H1 (cell line): Measurements from ENCODE around the gene FSIP1. TPM values are rescaled to one million over a fixed set of nuclear protein-coding genes. Genes with fewer than 3 reads are reported as not detected.

Experiments used
- CTCF ChIA-PET: fragments of 300-600 bp; sonication (Branson Sonifier 250); formaldehyde crosslinking; loops from one replicate; lab custom pipeline; 2021; ENCODE audit not compliant: partially characterized antibody; lab: Charles Lee
- POLR2A ChIA-PET: fragments of 300-600 bp; sonication (Branson Sonifier 250); formaldehyde crosslinking; loops from one replicate; lab custom pipeline; 2021; ENCODE audit warnings: inconsistent platforms; ENCODE audit not compliant: partially characterized antibody; lab: Charles Lee
- DNase-seq, 2 experiments: peaks; one replicate each; pipeline versions ENCODE4 v3.0.0 to v3.0.0-alpha.2; 2010 to 2022; ENCODE audit warnings: low spot score in 2 of 2, low read depth in 1 of 2, mixed read lengths in 1 of 2
- FAIRE-seq: peaks from 2 replicates; lab custom pipeline; 2011; peaks lifted over from hg19 to GRCh38; lab: Jason Lieb, UNC
- H2AFZ ChIP-seq: 2 replicates; pipeline ENCODE4 v1.8.1; 2012; ENCODE audit warnings: low read length, inconsistent platforms
- H2AK5ac ChIP-seq: 2 replicates; pipeline ENCODE4 v1.6.1; 2013; ENCODE audit warnings: low read depth, low read length
- H2BK120ac ChIP-seq: replicated peaks from 2 replicates; pipeline ENCODE3; 2013; ENCODE audit warnings: low read depth, low read length, inconsistent platforms
- H2BK12ac ChIP-seq: 2 replicates; pipeline ENCODE4 v1.6.1; 2013; ENCODE audit warnings: low read depth, low read length
- H2BK15ac ChIP-seq: 2 replicates; pipeline ENCODE4 v1.6.1; 2013; ENCODE audit warnings: low read length
- H2BK20ac ChIP-seq: 2 replicates; pipeline ENCODE4 v1.6.1; 2013; ENCODE audit warnings: low read length
- H2BK5ac ChIP-seq: 2 replicates; pipeline ENCODE4 v1.6.1; 2013; ENCODE audit warnings: low read depth, low read length
- H3K14ac ChIP-seq: 2 replicates; pipeline ENCODE4 v1.6.1; 2013; ENCODE audit warnings: inconsistent platforms; ENCODE audit not compliant: insufficient read length
- H3K18ac ChIP-seq: 2 replicates; pipeline ENCODE4 v1.6.1; 2013; ENCODE audit warnings: low read length; ENCODE audit errors: extremely low read depth
- H3K23ac ChIP-seq: 2 replicates; pipeline ENCODE4 v1.6.1; 2013; ENCODE audit warnings: inconsistent platforms; ENCODE audit not compliant: insufficient read length
- H3K23me2 ChIP-seq: 2 replicates; pipeline ENCODE4 v1.6.1; 2013; ENCODE audit warnings: low read depth, low read length
- H3K27ac ChIP-seq: 2 replicates; pipeline ENCODE4 v1.6.1; 2011; ENCODE audit warnings: low read depth, low read length, inconsistent platforms
- H3K27me3 ChIP-seq, 4 experiments: replicated peaks in 1 of 4; 1 replicate in 1 of 4; 2 replicates in 3 of 4; pipeline versions ENCODE4 v1.6.1 to v1.8.1; 2011 to 2013; ENCODE audit warnings: low read length in 3 of 4, mild to moderate bottlenecking in 3 of 4, inconsistent platforms in 2 of 4, mixed read lengths in 2 of 4, moderate library complexity in 1 of 4; ENCODE audit not compliant: control insufficient read depth in 3 of 4, insufficient read depth in 3 of 4; ENCODE audit errors: extremely low read depth in 1 of 4
- H3K36me3 ChIP-seq, 4 experiments: 2 replicates each; pipeline versions ENCODE4 v1.6.1 to v1.8.1; 2011 to 2013; ENCODE audit warnings: mild to moderate bottlenecking in 4 of 4, low read length in 3 of 4, moderate library complexity in 2 of 4, control low read depth in 1 of 4, inconsistent platforms in 1 of 4; ENCODE audit not compliant: insufficient read depth in 4 of 4, control insufficient read depth in 2 of 4
- H3K4ac ChIP-seq: replicated peaks from 2 replicates; pipeline ENCODE3; 2013; ENCODE audit warnings: low read length, low read depth, mixed read lengths, inconsistent platforms; ENCODE audit not compliant: insufficient read length
- H3K4me1 ChIP-seq, 4 experiments: replicated peaks in 1 of 4; 1 replicate in 1 of 4; 2 replicates in 3 of 4; pipeline versions ENCODE4 v1.6.1 to v1.8.1; 2011 to 2013; ENCODE audit warnings: low read length in 3 of 4, inconsistent platforms in 2 of 4, mixed read lengths in 1 of 4; ENCODE audit not compliant: insufficient read depth in 4 of 4, control insufficient read depth in 3 of 4
- H3K4me2 ChIP-seq, 2 experiments: 2 replicates each; pipeline versions ENCODE4 v1.6.1 to v1.8.1; 2011 to 2013; ENCODE audit warnings: low read depth in 2 of 2, low read length in 2 of 2, control low read depth in 1 of 2, inconsistent platforms in 1 of 2, mild to moderate bottlenecking in 1 of 2; ENCODE audit not compliant: insufficient read depth in 1 of 2
- H3K4me3 ChIP-seq, 4 experiments: fragments of 200-600, 300-600 bp in 1 of 4; sonication (generic), shearing (Covaris generic), sonication (Bioruptor Twin) in 1 of 4; 2 replicates each; pipeline versions ENCODE4 v1.5.1 to v1.8.1; 2011 to 2016; ENCODE audit warnings: low read length in 4 of 4, low read depth in 3 of 4, control low read depth in 2 of 4, inconsistent platforms in 2 of 4, mild to moderate bottlenecking in 2 of 4, mixed read lengths in 1 of 4, moderate library complexity in 1 of 4; ENCODE audit not compliant: insufficient read depth in 2 of 4; ENCODE audit errors: extremely low read depth in 1 of 4
- H3K56ac ChIP-seq: replicated peaks from 2 replicates; pipeline ENCODE3; 2013; ENCODE audit warnings: low read depth, mild to moderate bottlenecking, mixed read lengths, low read length, inconsistent platforms; ENCODE audit not compliant: insufficient read length
- H3K79me1 ChIP-seq: 2 replicates; pipeline ENCODE4 v1.6.1; 2013; ENCODE audit warnings: low read depth, low read length, control low read depth
- H3K79me2 ChIP-seq, 2 experiments: 2 replicates each; pipeline versions ENCODE4 v1.6.1 to v1.8.1; 2012 to 2013; ENCODE audit warnings: low read length in 2 of 2, mild to moderate bottlenecking in 2 of 2, inconsistent platforms in 1 of 2; ENCODE audit not compliant: insufficient read depth in 2 of 2, control insufficient read depth in 1 of 2
- H3K9ac ChIP-seq, 4 experiments: replicated peaks in 1 of 4; 1 replicate in 1 of 4; 2 replicates in 3 of 4; pipeline versions ENCODE4 v1.6.1 to v1.8.1; 2011 to 2013; ENCODE audit warnings: low read depth in 3 of 4, low read length in 3 of 4, control low read depth in 2 of 4, mild to moderate bottlenecking in 2 of 4, moderate library complexity in 2 of 4, inconsistent platforms in 1 of 4; ENCODE audit errors: extremely low read depth in 1 of 4
- H3K9me3 ChIP-seq, 2 experiments: 2 replicates each; pipeline versions ENCODE4 v1.6.1 to v1.8.1; 2012 to 2013; ENCODE audit warnings: mild to moderate bottlenecking in 2 of 2, moderate library complexity in 2 of 2, control low read depth in 1 of 2, inconsistent platforms in 1 of 2, low read depth in 1 of 2, low read length in 1 of 2, mixed read lengths in 1 of 2; ENCODE audit not compliant: insufficient read depth in 2 of 2
- H4K20me1 ChIP-seq, 2 experiments: replicated peaks in 1 of 2; 2 replicates each; pipeline versions ENCODE3 to v1.8.1; 2011 to 2013; ENCODE audit warnings: inconsistent platforms in 2 of 2, low read length in 2 of 2, mild to moderate bottlenecking in 1 of 2; ENCODE audit not compliant: insufficient read depth in 2 of 2, control insufficient read depth in 1 of 2
- H4K5ac ChIP-seq: 2 replicates; pipeline ENCODE4 v1.6.1; 2013; ENCODE audit warnings: low read length, low read depth, mixed read lengths, inconsistent platforms; ENCODE audit not compliant: insufficient read length
- H4K8ac ChIP-seq: 2 replicates; pipeline ENCODE4 v1.8.0; 2013; ENCODE audit warnings: mild to moderate bottlenecking, moderate library complexity, low read length, inconsistent platforms; ENCODE audit not compliant: insufficient read depth; ENCODE audit errors: extremely low read depth
- H4K91ac ChIP-seq: replicated peaks from 2 replicates; pipeline ENCODE3; 2013; ENCODE audit warnings: low read length, mixed read lengths, inconsistent platforms; ENCODE audit not compliant: insufficient read length
- HDAC2 ChIP-seq, 2 experiments: fragments of 300-600 bp in 1 of 2; sonication (generic) in 1 of 2; IDR thresholded peaks; 2 replicates each; pipeline ENCODE4 v1.6.1; 2011 to 2012; ENCODE audit warnings: low read depth in 2 of 2, low read length in 2 of 2, mild to moderate bottlenecking in 2 of 2, moderate library complexity in 2 of 2, borderline replicate concordance in 1 of 2, inconsistent platforms in 1 of 2
- KDM1A ChIP-seq: fragments of 200-600, 300-600 bp; sonication (generic); IDR thresholded peaks from 2 replicates; pipeline ENCODE4 v1.7.1; 2016; ENCODE audit warnings: mild to moderate bottlenecking, low read length, borderline replicate concordance
- KDM4A ChIP-seq: IDR thresholded peaks from one replicate; pipeline ENCODE4 v1.7.1; 2012; ENCODE audit warnings: low read depth, mild to moderate bottlenecking, moderate library complexity, low read length, inconsistent platforms; ENCODE audit not compliant: severe bottlenecking
- PHF8 ChIP-seq: fragments of 200-600 bp; sonication (generic); conservative IDR thresholded peaks from 2 replicates; pipeline ENCODE4 v1.7.1; 2012; ENCODE audit warnings: low read depth, mild to moderate bottlenecking, inconsistent platforms, low read length, moderate library complexity
- POU5F1 ChIP-seq: IDR thresholded peaks from 2 replicates; pipeline ENCODE4 v1.6.1; 2011; ENCODE audit warnings: low read depth, mild to moderate bottlenecking, low read length, moderate library complexity
- SP1 ChIP-seq: IDR thresholded peaks from 2 replicates; pipeline ENCODE4 v1.6.1; 2011; ENCODE audit warnings: low read depth, low read length
- TBP ChIP-seq: IDR thresholded peaks from 2 replicates; pipeline ENCODE4 v1.6.1; 2011; ENCODE audit warnings: low read depth, low read length, improper control_type of control experiment
- WGBS, 2 experiments: shearing (Covaris generic) in 1 of 2; methylation state at CpG; one replicate each; pipeline versions ENCODE4 v1.1.6 to v1.1.7; 2013 to 2015; ENCODE audit warnings: low lambda C conversion rate in 2 of 2, mixed read lengths in 2 of 2, inconsistent platforms in 1 of 2, low coverage in 1 of 2, missing lambda C conversion rate in 1 of 2; ENCODE audit not compliant: insufficient replicate concordance in 2 of 2, insufficient coverage in 1 of 2, insufficient read length in 1 of 2; ENCODE audit errors: extremely low coverage in 1 of 2, missing lambda C conversion rate in 1 of 2; 5-methylcytosine and 5-hydroxymethylcytosine counted together
- polyA plus RNA-seq, 7 experiments: library from polyadenylated mRNA; depleted of rRNA in 3 of 7; stranded (reverse) in 5 of 7; unstranded in 2 of 7; fragments of >200 nt in 5 of 7; fragments of 200-250 nt in 2 of 7; gene quantifications; 1 replicate in 5 of 7; 2 replicates in 1 of 7; 4 replicates in 1 of 7; pipeline versions ENCODE4 v1.2.1 to v1.2.3, GENCODE V29; 2011 to 2013; ENCODE audit warnings: missing spikeins in 2 of 7, mixed read lengths in 2 of 7
- total RNA-seq: library from RNA; stranded (reverse); fragmentation: NEBNext Ultra II Directional; extraction: Animal tissue kit (Norgen Biotek cat#: 25700); gene quantifications from 2 replicates; pipeline ENCODE4 v1.2.1, GENCODE V29; 2021

The FSIP1 gene
- total and polyA plus RNA-seq, 2 of the 8 experiments (the other 6 are each of a cell fraction or from before 2014, with no cell fraction given), result 0.18 to 1.3 TPM

- Histone ChIP-seq H2BK20ac (no peak overlapping the region), H3K4me3 (no peak overlapping the region), H3K79me1 (no peaks in the 10 kb centered on the region), H2BK5ac (no peak overlapping the region), H3K23me2 (peaks cover 7% of the 10 kb centered on the region), H3K23ac (no peak overlapping the region), H2BK15ac (no peak overlapping the region), H2BK12ac (no peak overlapping the region), H3K9me3 (no peaks in the 10 kb centered on the region), H3K4me2 (no peak overlapping the region; a peak in 1 of 4 replicates), H2BK120ac (no peak overlapping the region), H4K8ac (no peak overlapping the region), H3K4me1 (peaks cover 2 to 29% (median 24%) of the 10 kb centered on the region in 4 experiments; a peak in 6 of 7 replicates), H4K5ac (no peak overlapping the region), H3K36me3 (no peaks in the 10 kb centered on the region), H3K18ac (no peak overlapping the region), H4K20me1 (no peaks in the 10 kb centered on the region), H3K27me3 (no peaks in the 10 kb centered on the region), H3K79me2 (peaks cover 0 to 17% of the 10 kb centered on the region in 2 experiments; a peak in 2 of 4 replicates), H4K91ac (no peak overlapping the region), H3K56ac (no peak overlapping the region), H3K27ac (no peak overlapping the region; the same call in 1 of the 2 replicates), H2AK5ac (no peak overlapping the region), H3K14ac (no peak overlapping the region), H3K9ac (no peak overlapping the region), H3K4ac (no peak overlapping the region), H2AFZ (no peak overlapping the region)
- ChIA-PET CTCF (interaction anchor here (0.5 to 3.8 kb wide), 29 partner anchors 11 to 1864 kb away, joined by 3 to 33 read pairs (median 4); partner anchors contain the start of gene EIF2AK4), POLR2A (interaction anchor here (0.6 to 1.0 kb wide), 3 partner anchors 99 to 146 kb away, joined by 3 to 6 read pairs (median 4); partner anchors contain the start of gene EIF2AK4)
- DNase-seq (no peak), FAIRE-seq (no peak)
- 6% methylated on average over 1 of the region's 1 CpG; no CpG with 5 or more reads in 1 of the 2 experiments for WGBS, 2 experiments
- TF ChIP-seq HDAC2 (IDR thresholded peaks at IDR 0.05; ENCODE audit: borderline replicate concordance in 1 of 2, low read depth in 2 of 2, low read length in 2 of 2), result no peak
- TF ChIP-seq PHF8, result no peak
- no peak for TF ChIP-seq TBP
- no peak for TF ChIP-seq KDM4A
- TF ChIP-seq SP1, result no peak
- no peak for TF ChIP-seq KDM1A
- TF ChIP-seq POU5F1, result no peak
Observed at GRCh38 chr15:39787479-39787878, 4.8 kb upstream of the FSIP1 start.
